ENCODE measurements around the gene OSBPL10. TPM values are rescaled to one million over a fixed set of nuclear protein-coding genes. Genes with fewer than 3 reads are reported as not detected.

Gene OSBPL10
- total and polyA plus RNA-seq, 4 donors, result 3.9 to 33.0 (median 13.1) TPM

DNA sequence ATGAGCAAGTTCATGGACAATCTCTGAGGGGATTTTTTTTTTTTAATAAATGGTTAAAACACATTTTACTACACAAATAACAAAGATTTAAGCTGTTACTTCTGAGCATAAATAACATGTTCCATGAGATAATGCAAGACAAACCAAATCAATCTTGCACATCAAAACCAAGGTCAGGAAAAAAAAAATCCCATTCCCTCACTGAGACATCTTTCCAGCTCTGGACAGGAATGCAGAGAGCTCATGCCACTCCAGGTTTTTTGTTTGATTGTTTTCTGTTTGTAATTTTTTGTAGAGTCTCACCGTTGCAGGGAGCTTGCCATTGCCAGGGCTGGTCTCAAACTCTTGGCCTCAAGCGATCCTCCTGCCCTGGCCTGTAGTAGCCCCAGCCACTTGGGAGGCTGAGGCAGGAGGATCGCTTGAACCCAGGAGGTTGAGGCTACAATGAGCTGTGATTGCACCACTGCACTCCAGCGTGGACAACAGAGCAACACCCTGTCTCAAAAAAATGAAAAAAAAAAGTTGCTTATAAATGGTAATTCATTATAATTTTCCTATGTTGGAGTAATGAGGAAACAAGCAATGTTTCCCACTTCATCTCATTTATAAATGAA, 14.0 kb downstream of the OSBPL10 start:
- Histone ChIP-seq H3K27me3 (ENCODE audit: control insufficient read depth in 3 of 3, insufficient read depth in 3 of 3, low read length in 2 of 3) (no peaks in the 10 kb centered on the region), H3K27ac (ENCODE audit: low read depth in 1 of 2, low read length in 1 of 2) (no peak overlapping the region), H3K9ac (ENCODE audit: insufficient read depth in 1 of 2, low read length in 2 of 2) (no peak overlapping the region), H3K4me1 (ENCODE audit: control insufficient read depth in 5 of 5, insufficient read depth in 5 of 5, low read length in 5 of 5) (peaks cover 0 to 14% (median 5%) of the 10 kb centered on the region in 5 donors), H3K4me3 (no peak overlapping the region), H3K9me3 (ENCODE audit: control insufficient read depth in 4 of 4, insufficient read depth in 3 of 4, low read length in 3 of 4) (no peaks in the 10 kb centered on the region), H3K36me3 (ENCODE audit: control insufficient read depth in 4 of 4, insufficient read depth in 4 of 4, low read length in 4 of 4) (no peaks in the 10 kb centered on the region)
- ATAC-seq (ENCODE audit: insufficient read depth, low FRiP score), result no peak
- no peak for DNase-seq
- 80 to 93% methylated on average over 4 of the region's 4 CpGs for WGBS, 2 donors
- TF ChIP-seq, protein P1, sequence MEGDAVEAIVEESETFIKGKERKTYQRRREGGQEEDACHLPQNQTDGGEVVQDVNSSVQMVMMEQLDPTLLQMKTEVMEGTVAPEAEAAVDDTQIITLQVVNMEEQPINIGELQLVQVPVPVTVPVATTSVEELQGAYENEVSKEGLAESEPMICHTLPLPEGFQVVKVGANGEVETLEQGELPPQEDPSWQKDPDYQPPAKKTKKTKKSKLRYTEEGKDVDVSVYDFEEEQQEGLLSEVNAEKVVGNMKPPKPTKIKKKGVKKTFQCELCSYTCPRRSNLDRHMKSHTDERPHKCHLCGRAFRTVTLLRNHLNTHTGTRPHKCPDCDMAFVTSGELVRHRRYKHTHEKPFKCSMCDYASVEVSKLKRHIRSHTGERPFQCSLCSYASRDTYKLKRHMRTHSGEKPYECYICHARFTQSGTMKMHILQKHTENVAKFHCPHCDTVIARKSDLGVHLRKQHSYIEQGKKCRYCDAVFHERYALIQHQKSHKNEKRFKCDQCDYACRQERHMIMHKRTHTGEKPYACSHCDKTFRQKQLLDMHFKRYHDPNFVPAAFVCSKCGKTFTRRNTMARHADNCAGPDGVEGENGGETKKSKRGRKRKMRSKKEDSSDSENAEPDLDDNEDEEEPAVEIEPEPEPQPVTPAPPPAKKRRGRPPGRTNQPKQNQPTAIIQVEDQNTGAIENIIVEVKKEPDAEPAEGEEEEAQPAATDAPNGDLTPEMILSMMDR (IDR thresholded peaks at IDR 0.05; ENCODE audit: control extremely low read depth, extremely low read depth), result no peak

DNA sequence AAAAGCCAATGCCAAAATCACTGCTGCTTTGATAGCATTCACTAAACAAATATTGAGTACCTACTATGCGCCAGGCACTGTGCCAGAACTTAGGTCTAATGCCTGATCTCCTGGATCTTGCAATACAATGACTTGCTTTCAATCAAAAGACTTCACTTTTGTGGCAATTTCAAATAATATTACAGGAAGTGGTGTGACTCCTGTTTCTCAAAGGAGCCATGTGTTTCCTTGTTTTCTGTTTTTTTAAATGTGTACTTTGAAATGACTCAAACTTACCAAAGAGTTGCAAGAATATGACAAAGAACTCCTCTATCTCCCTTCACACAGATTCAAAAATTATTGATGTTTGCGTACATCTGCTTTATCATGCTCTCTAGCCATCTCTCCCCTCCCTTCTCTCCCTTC, 18.3 kb downstream of the OSBPL10 start:
- Histone ChIP-seq H3K27ac (ENCODE audit: low read depth in 1 of 2, low read length in 1 of 2) (no peak overlapping the region), H3K4me1 (ENCODE audit: control insufficient read depth in 5 of 5, insufficient read depth in 5 of 5, low read length in 5 of 5) (peaks cover 2 to 38% (median 25%) of the 10 kb centered on the region in 5 donors), H3K27me3 (ENCODE audit: control insufficient read depth in 3 of 3, insufficient read depth in 3 of 3, low read length in 2 of 3) (no peaks in the 10 kb centered on the region), H3K9ac (ENCODE audit: insufficient read depth in 1 of 2, low read length in 2 of 2) (no peak overlapping the region), H3K9me3 (ENCODE audit: control insufficient read depth in 4 of 4, insufficient read depth in 3 of 4, low read length in 3 of 4) (no peaks in the 10 kb centered on the region), H3K36me3 (ENCODE audit: control insufficient read depth in 4 of 4, insufficient read depth in 4 of 4, low read length in 4 of 4) (no peaks in the 10 kb centered on the region), H3K4me3 (no peak overlapping the region)
- TF ChIP-seq, protein P1 (IDR thresholded peaks at IDR 0.05; ENCODE audit: control extremely low read depth, extremely low read depth), result no peak
- no peak for DNase-seq
- ATAC-seq (ENCODE audit: insufficient read depth, low FRiP score), result no peak
- WGBS, 2 donors, result 35 to 66% methylated on average over 2 of the region's 2 CpGs

DNA sequence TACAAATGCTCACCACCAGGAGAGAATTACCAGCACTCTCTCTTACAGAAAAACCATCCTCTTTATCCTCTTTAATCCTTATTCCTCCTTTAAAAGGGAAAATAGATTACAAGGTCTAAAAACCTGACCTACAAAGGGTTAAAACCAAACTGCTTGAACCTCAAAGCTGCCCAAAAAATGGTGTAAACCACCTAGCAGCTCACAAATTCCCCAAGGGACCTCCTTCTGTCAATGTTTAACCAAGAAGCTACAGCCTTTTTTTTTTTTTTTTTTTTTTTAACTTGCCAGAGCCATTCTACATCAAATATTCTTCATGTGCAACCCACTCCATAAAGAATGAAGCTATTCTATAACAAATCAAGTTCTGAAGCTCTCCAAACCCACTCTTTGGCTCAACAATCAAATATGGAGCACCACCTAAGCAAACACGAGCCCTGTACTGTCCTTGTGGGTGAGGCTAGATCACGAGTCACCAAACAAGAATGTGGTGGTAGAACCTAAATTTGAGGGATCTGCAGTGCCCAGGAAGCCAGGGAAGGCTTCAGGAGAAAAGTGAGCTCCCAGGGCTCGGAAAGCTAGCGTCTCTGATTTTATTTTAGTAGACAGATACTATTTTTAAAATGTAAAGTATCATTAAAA, 20.1 kb downstream of the OSBPL10 start:
- 62 to 63% methylated on average over 4 of the region's 4 CpGs for WGBS, 2 donors
- Histone ChIP-seq H3K27ac (ENCODE audit: low read depth in 1 of 2, low read length in 1 of 2) (no peak overlapping the region), H3K36me3 (ENCODE audit: control insufficient read depth in 4 of 4, insufficient read depth in 4 of 4, low read length in 4 of 4) (no peaks in the 10 kb centered on the region), H3K9me3 (ENCODE audit: control insufficient read depth in 4 of 4, insufficient read depth in 3 of 4, low read length in 3 of 4) (peaks cover 0 to 3% (median 0%) of the 10 kb centered on the region in 4 donors), H3K27me3 (ENCODE audit: control insufficient read depth in 3 of 3, insufficient read depth in 3 of 3, low read length in 2 of 3) (no peaks in the 10 kb centered on the region), H3K4me1 (ENCODE audit: control insufficient read depth in 5 of 5, insufficient read depth in 5 of 5, low read length in 5 of 5) (peaks cover 2 to 44% (median 28%) of the 10 kb centered on the region in 5 donors), H3K4me3 (no peak overlapping the region), H3K9ac (ENCODE audit: insufficient read depth in 1 of 2, low read length in 2 of 2) (peak overlapping the region in 1 of 2 donors; percentile 76)
- TF ChIP-seq, protein P1 (IDR thresholded peaks at IDR 0.05; ENCODE audit: control extremely low read depth, extremely low read depth), result no peak
- DNase-seq (peak in 2 of 3 donors; percentile 50 to 64), ATAC-seq (ENCODE audit: insufficient read depth, low FRiP score) (peak; percentile 67)
